ENCODE results near the gene STAT6. TPM values are rescaled to one million over a fixed set of nuclear protein-coding genes. Genes with fewer than 3 reads are reported as not detected.

STAT6 gene
- total RNA-seq, 1 donor from 2014 or later = 33.8 TPM

DNA sequence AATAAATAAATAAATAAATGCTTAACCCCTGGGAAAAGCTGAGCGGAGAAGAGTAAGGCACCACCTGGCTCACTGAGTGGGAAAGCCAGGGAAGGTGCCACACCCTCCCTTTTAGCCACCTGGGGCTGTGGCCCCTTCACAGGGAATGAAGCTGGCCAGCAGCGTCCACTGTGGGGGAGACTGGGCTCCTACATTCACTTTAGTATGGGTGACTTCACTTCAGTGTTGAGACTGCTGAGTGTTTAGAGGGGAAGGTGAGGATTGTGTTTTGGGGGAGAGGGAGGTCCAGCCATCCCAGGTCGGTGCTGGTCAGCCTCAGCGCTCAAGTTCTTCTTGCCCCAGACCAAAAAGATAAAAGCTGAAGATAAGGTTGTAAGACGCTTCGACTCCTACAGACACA is 20.7 kb downstream of the STAT6 start:
- DNase-seq (ENCODE audit: low read depth) = no peak
- peak overlapping the region; percentile 98 for H3K4me3 Mint-ChIP-seq (ENCODE audit: unreplicated experiment)
- no peaks in the 10 kb centered on the region for H3K9me3 ChIP-seq (ENCODE audit: insufficient read depth, low read depth, low read length)
- no peaks in the 10 kb centered on the region for H3K27me3 ChIP-seq (ENCODE audit: insufficient read depth, low read length)
- peaks cover 58% of the 10 kb centered on the region for H3K4me1 ChIP-seq (ENCODE audit: insufficient read depth, low read length)
- H3K27ac ChIP-seq (ENCODE audit: low read depth, low read length) = no peak overlapping the region
- H3K27me3 Mint-ChIP-seq (ENCODE audit: low read depth, unreplicated experiment) = no peaks in the 10 kb centered on the region
- H3K79me2 ChIP-seq (ENCODE audit: insufficient read depth, low read length) = peaks cover 54% of the 10 kb centered on the region
- H3K4me1 Mint-ChIP-seq (ENCODE audit: low read depth, unreplicated experiment) = peaks cover 44% of the 10 kb centered on the region
- peak overlapping the region; percentile 99 for H3K4me2 ChIP-seq (ENCODE audit: low read length)
- peaks cover 22% of the 10 kb centered on the region for H3K36me3 ChIP-seq (ENCODE audit: insufficient read depth, low read length)
- no peaks in the 10 kb centered on the region for H3K9me3 Mint-ChIP-seq (ENCODE audit: unreplicated experiment)
- H2AFZ ChIP-seq (ENCODE audit: low read depth, low read length) = no peak overlapping the region
- H3K36me3 Mint-ChIP-seq (ENCODE audit: low read depth, unreplicated experiment) = peaks cover 17% of the 10 kb centered on the region
- peak overlapping the region; percentile 63 for H3K27ac Mint-ChIP-seq (ENCODE audit: unreplicated experiment)
- H3K9ac ChIP-seq (ENCODE audit: low read length) = peak overlapping the region; percentile 94
- H3K4me3 ChIP-seq (ENCODE audit: insufficient read depth, low read depth, low read length) = peak overlapping the region; percentile 93
- no peak for FAIRE-seq
- peaks cover 53% of the 10 kb centered on the region for H4K20me1 ChIP-seq (ENCODE audit: insufficient read depth, low read length)
- no peak for TF ChIP-seq EZH2 (IDR thresholded peaks at IDR 0.05; ENCODE audit: insufficient read depth, low read length)
- TF ChIP-seq, protein P1, sequence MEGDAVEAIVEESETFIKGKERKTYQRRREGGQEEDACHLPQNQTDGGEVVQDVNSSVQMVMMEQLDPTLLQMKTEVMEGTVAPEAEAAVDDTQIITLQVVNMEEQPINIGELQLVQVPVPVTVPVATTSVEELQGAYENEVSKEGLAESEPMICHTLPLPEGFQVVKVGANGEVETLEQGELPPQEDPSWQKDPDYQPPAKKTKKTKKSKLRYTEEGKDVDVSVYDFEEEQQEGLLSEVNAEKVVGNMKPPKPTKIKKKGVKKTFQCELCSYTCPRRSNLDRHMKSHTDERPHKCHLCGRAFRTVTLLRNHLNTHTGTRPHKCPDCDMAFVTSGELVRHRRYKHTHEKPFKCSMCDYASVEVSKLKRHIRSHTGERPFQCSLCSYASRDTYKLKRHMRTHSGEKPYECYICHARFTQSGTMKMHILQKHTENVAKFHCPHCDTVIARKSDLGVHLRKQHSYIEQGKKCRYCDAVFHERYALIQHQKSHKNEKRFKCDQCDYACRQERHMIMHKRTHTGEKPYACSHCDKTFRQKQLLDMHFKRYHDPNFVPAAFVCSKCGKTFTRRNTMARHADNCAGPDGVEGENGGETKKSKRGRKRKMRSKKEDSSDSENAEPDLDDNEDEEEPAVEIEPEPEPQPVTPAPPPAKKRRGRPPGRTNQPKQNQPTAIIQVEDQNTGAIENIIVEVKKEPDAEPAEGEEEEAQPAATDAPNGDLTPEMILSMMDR (IDR thresholded peaks at IDR 0.05; ENCODE audit: insufficient read depth, low read depth, low read length) = no peak

DNA sequence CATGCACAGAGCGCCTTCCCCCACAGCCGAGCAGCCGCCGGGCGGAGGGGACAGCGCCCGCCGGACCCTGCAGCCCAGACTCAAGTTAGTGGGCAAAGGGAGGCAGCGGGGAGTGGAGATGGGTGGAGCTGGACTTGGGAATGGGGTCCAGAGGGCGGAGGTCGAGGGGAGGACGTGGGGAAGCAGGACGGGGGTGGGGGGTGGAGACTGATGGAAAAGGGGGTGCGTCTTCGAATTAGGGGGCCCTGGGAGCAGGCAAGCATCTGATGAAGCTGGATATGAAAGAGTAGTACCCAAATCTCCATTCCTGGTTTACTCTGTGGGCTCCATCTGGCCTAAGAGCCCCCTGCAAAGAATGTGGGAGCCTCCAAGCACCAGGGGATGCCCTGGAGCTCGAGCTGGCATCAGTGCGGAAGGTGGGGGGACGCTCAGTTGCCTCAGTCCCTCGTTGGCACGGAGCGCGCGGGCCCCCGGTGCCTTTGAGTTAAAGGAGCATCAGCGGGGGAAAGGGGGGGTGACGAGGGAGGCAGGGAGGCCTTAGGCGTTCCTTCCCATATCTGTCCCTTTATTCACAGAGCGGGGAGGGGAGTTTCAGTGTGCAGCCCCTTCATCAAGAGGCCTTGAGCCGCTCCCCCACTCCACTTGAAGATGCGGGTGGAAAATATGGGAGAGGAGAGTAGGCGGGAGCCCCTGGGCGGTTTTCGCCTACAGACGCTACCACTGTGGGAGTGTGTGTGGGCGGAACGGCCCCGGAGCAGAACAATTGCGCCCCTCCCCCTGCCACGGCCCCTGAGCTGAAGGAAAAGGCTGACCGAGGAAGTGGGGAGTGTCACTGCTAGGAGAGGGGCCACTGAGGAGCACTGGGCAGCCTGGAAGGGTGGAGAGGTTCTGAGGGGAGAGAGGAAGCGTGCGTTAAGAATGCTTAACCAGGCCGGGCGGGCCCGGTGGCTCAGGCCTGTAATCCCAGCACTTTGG is 21.6 kb downstream of the STAT6 start:
- H3K4me3 Mint-ChIP-seq (ENCODE audit: unreplicated experiment) = peak overlapping the region; percentile 98
- TF ChIP-seq, protein P1 (IDR thresholded peaks at IDR 0.05; ENCODE audit: insufficient read depth, low read depth, low read length) = no peak
- no peak for TF ChIP-seq EZH2 (IDR thresholded peaks at IDR 0.05; ENCODE audit: insufficient read depth, low read length)
- H3K4me2 ChIP-seq (ENCODE audit: low read length) = peak overlapping the region; percentile 99
- no peaks in the 10 kb centered on the region for H3K9me3 Mint-ChIP-seq (ENCODE audit: unreplicated experiment)
- peaks cover 53% of the 10 kb centered on the region for H3K79me2 ChIP-seq (ENCODE audit: insufficient read depth, low read length)
- peak overlapping the region; percentile 75 for H3K27ac ChIP-seq (ENCODE audit: low read depth, low read length)
- peak overlapping the region; percentile 58 for H2AFZ ChIP-seq (ENCODE audit: low read depth, low read length)
- H4K20me1 ChIP-seq (ENCODE audit: insufficient read depth, low read length) = peaks cover 47% of the 10 kb centered on the region
- H3K4me1 Mint-ChIP-seq (ENCODE audit: low read depth, unreplicated experiment) = peaks cover 35% of the 10 kb centered on the region
- H3K4me1 ChIP-seq (ENCODE audit: insufficient read depth, low read length) = peaks cover 57% of the 10 kb centered on the region
- peak overlapping the region; percentile 94 for H3K9ac ChIP-seq (ENCODE audit: low read length)
- H3K36me3 Mint-ChIP-seq (ENCODE audit: low read depth, unreplicated experiment) = peaks cover 15% of the 10 kb centered on the region
- FAIRE-seq (no peak), DNase-seq (ENCODE audit: low read depth) (peak; percentile 36)
- no peaks in the 10 kb centered on the region for H3K27me3 Mint-ChIP-seq (ENCODE audit: low read depth, unreplicated experiment)
- H3K4me3 ChIP-seq (ENCODE audit: insufficient read depth, low read depth, low read length) = peak overlapping the region; percentile 93
- H3K27ac Mint-ChIP-seq (ENCODE audit: unreplicated experiment) = peak overlapping the region; percentile 60
- H3K27me3 ChIP-seq (ENCODE audit: insufficient read depth, low read length) = no peaks in the 10 kb centered on the region
- H3K9me3 ChIP-seq (ENCODE audit: insufficient read depth, low read depth, low read length) = no peaks in the 10 kb centered on the region
- H3K36me3 ChIP-seq (ENCODE audit: insufficient read depth, low read length) = peaks cover 16% of the 10 kb centered on the region

All from astrocyte (in vitro differentiated cells and primary cell).